RWPE1 (cell line): Measurements from ENCODE around the gene SETD9.

Source experiments
- CTCF ChIA-PET: fragments of 350-600 bp; sonication (Branson Sonifier 250); formaldehyde crosslinking; extraction: SDS; loops from one replicate; lab custom pipeline; 2021; lab: Yijun Ruan, JAX
- POLR2A ChIA-PET: fragments of 400-600 bp; formaldehyde crosslinking; extraction: SDS; loops from one replicate; lab custom pipeline; 2020; ENCODE audit warnings: antibody characterized with exemption; ENCODE audit not compliant: low non-redundant PET; lab: Yijun Ruan, JAX
- DNase-seq: peaks from one replicate; pipeline ENCODE4 v3.0.0; 2012; ENCODE audit warnings: low spot score
- H3K27ac ChIP-seq: fragments of 450-650 bp; 2 replicates; pipeline ENCODE4 v1.5.1; 2017
- TF ChIP-seq, protein P1 (sequence below): fragments of 450-650 bp; conservative IDR thresholded peaks from 2 replicates; pipeline ENCODE4 v1.5.1; 2017; ENCODE audit warnings: low read depth, mild to moderate bottlenecking

SETD9 gene, protein sequence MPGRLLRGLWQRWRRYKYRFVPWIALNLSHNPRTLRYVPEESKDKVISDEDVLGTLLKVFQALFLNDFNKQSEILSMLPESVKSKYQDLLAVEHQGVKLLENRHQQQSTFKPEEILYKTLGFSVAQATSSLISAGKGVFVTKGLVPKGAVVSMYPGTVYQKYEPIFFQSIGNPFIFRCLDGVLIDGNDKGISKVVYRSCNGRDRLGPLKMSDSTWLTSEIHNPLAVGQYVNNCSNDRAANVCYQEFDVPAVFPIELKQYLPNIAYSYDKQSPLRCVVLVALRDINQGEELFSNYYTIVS

DNA sequence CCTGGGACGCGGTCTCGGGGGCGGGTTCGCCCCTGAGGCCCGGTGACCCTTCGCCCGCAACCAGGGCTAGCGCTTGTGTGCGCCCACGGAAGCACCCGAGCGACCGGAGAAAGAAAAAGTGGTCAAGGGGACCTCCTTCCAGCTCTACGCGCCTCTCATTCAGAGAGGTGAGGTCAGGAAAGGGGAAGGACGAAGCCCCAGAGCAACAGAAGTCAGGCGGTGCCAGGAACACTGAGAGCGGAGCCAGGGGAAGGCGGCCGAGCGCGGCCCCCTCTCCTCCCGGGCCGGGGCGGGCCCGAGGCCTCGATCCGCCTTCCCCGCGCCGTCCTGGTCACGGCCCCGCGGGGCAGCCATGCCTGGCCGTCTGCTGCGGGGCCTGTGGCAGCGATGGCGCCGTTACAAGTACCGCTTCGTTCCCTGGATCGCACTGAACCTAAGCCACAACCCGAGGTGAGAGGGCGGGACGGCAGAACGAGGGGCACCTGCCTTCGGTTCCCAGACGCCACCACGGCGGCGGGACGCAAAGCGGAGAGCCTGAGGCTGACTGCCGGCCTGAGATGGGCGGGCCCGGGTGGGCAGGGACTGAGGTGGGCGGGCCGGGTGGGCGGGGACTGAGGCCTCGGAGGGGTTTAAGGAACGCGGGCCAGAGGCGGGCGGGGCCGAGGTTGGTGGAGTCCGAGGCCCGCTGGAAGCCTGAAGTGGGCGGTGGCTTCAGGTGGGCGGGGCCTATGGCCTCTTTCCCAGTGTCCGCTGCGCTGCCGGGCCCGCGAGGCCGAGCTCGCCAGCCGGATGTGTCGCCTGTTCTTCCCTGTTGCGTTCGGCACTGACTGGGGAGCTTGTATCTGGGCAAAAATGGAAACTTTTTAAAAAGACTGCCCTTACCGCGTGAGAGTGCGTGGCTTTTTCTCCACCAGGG is at the start of gene SETD9:
Gene SETD9, plus strand, starts transcription at position 303 of the 916 bp plus-strand sequence. Its CDS starts 50 bp downstream, at position 353.
- peak; percentile 99 for DNase-seq
- POLR2A ChIA-PET, result interaction anchor here (0.6 to 1.1 kb wide), 3 partner anchors 41 to 363 kb away, joined by 3 to 4 read pairs (median 3); no protein-coding TSS in a partner anchor
- CTCF ChIA-PET, result interaction anchor here (1.0 to 1.5 kb wide), 2 partner anchors 9 to 228 kb away, joined by 3 to 8 read pairs; no protein-coding TSS in a partner anchor
- TF ChIP-seq, protein P1, sequence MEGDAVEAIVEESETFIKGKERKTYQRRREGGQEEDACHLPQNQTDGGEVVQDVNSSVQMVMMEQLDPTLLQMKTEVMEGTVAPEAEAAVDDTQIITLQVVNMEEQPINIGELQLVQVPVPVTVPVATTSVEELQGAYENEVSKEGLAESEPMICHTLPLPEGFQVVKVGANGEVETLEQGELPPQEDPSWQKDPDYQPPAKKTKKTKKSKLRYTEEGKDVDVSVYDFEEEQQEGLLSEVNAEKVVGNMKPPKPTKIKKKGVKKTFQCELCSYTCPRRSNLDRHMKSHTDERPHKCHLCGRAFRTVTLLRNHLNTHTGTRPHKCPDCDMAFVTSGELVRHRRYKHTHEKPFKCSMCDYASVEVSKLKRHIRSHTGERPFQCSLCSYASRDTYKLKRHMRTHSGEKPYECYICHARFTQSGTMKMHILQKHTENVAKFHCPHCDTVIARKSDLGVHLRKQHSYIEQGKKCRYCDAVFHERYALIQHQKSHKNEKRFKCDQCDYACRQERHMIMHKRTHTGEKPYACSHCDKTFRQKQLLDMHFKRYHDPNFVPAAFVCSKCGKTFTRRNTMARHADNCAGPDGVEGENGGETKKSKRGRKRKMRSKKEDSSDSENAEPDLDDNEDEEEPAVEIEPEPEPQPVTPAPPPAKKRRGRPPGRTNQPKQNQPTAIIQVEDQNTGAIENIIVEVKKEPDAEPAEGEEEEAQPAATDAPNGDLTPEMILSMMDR, result no peak
- H3K27ac ChIP-seq, result peak within 1 kb of the TSS; percentile 87

DNA sequence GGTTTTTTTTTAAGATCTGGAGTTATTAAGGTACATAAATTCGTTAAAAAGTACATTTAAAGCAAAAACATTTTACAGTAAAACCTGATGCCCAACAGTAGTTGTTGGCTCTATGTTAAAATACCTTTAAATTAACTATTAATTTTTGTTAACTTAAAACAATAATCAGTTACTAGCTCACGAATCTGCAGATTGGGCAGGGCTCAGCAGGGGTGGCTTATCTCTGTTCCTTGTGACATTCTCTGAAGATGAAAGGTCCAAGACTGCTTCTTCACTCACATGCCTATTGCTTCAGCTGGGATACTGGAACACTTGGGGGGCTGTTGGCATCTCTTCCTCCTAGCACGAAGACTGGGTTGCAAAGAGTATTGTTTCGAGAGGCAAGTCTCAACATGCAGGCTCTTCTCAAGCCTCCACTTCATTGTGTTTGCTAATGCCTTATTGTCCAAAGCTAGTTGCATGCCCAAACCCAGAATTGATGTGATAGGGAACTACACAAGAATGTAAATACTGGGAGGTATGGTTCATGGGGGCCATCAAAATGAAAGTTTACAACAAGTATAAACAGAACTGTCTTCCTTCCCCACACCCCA is 47.4 kb upstream of the SETD9 start:
- TF ChIP-seq, protein P1, result no peak
- ChIA-PET POLR2A (no interaction called here), CTCF (interaction anchor here (0.6 to 2.1 kb wide), 4 partner anchors 9 to 876 kb away, joined by 3 to 4 read pairs (median 3); no protein-coding TSS in a partner anchor)
- H3K27ac ChIP-seq, result no peak overlapping the region
- DNase-seq, result no peak

DNA sequence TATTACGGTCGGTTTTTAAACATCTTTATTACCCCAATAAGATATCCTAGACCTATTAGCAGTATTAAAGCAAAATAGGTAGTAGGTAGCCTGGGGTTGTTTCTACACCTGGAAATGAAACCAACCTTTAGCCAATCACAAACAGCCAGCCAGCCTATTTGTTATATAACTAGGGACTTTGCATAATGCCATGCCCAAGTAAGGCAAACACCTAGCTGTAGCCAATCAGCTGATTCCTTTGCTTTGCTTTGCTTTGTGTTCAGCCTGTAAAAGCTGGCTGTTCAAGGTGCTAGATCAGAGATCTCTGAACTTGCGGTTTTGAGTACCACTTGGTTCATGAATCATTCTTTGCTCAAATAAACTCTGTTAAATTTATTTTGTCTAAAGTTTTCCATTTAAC is 46.5 kb upstream of the SETD9 start:
- no peak overlapping the region for H3K27ac ChIP-seq
- ChIA-PET POLR2A (no interaction called here), CTCF (interaction anchor here (0.6 to 2.1 kb wide), 3 partner anchors 10 to 834 kb away, joined by 3 to 4 read pairs (median 3); no protein-coding TSS in a partner anchor)
- DNase-seq, result no peak
- TF ChIP-seq, protein P1, result no peak

DNA sequence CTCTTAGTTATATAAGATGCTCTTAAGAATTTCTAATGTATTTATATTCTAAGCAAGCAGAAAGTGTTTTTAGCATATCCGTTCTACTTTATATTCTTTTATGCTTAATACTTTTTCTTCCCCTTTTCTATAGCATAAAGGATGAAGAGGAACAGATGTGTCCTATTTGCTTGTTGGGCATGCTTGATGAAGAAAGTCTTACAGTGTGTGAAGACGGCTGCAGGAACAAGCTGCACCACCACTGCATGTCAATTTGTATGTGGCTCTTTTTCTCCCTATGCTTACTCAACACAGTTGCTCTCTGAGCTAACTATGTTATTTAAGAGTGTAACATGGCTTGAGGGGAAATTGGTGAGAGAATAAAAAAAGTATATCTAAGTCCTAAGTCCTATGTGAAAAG is 37.6 kb upstream of the SETD9 start:
- POLR2A ChIA-PET, result no interaction called here
- CTCF ChIA-PET, result no interaction called here
- DNase-seq, result no peak
- no peak overlapping the region for H3K27ac ChIP-seq
- TF ChIP-seq, protein P1, result no peak

DNA sequence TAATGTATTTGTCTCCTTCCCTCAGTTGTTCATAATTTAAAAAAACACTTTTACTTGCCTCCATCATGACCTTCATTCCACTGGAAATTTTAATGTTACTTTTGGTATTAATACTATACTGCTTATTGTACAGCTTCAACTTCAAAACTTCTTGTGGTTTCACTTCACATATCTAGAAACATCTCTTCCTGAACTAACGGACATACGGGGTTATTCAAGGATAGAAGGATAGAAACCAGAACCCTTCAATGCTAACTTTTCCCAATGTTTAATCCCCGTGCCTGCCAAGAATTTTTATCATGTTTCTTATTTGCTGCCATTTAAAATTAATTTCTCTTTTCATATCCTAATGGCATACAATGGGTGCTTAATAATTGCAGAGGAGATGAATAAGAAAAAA is 36.3 kb upstream of the SETD9 start:
- TF ChIP-seq, protein P1, result no peak
- ChIA-PET POLR2A (no interaction called here), CTCF (no interaction called here)
- no peak for DNase-seq
- H3K27ac ChIP-seq, result no peak overlapping the region

DNA sequence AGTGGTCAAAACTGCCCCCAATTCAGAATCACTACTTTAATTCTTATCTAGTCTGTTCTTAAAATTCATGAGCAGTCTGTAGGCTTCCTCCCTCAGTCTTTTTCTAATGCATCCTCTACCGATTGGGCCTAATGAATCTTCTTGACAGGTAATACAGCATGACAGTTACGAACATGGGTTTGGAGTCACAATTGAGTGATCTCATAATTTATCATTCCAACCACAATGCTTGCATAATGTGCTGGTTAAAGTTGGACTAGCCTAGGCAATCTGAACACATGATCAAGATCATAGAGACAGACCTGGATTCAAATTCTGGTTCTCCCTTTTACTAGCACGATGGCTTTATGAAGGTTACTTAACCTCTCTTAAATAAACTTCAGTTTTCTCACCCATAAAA is 33.1 kb upstream of the SETD9 start:
- ChIA-PET POLR2A (no interaction called here), CTCF (no interaction called here)
- peak; percentile 58 for DNase-seq
- no peak overlapping the region for H3K27ac ChIP-seq
- TF ChIP-seq, protein P1, result no peak
